Fibroblast of villous mesenchyme (primary cell): ENCODE measurements around the gene HCST. TPM values are rescaled to one million over a fixed set of nuclear protein-coding genes. Genes with fewer than 3 reads are reported as not detected.
A peak's percentile ranks its signal among the peaks of the same experiment; 100 is the strongest.

Experiments used
- DNase-seq: peaks from one replicate; pipeline ENCODE4 v3.0.0-alpha.2; 2010; ENCODE audit warnings: low read depth
- H3K4me3 ChIP-seq: 2 replicates; pipeline ENCODE4 v1.5.1; 2011; ENCODE audit warnings: low read depth, mild to moderate bottlenecking, low read length
- CTCF ChIP-seq: IDR thresholded peaks from 2 replicates; pipeline ENCODE4 v1.5.1; 2012; ENCODE audit warnings: low read depth, mild to moderate bottlenecking, low read length; ENCODE audit not compliant: insufficient read depth
- total RNA-seq: library from RNA; depleted of rRNA; stranded (reverse); fragments of >200 nt; gene quantifications from 2 replicates; pipeline ENCODE4 v1.2.3, GENCODE V29; 2012

HCST gene, protein sequence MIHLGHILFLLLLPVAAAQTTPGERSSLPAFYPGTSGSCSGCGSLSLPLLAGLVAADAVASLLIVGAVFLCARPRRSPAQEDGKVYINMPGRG
- total RNA-seq = 0.43 and 0.64 TPM in 2 replicates

GRCh38 chr19:35901854-35902661, at the start of gene HCST:
Gene HCST, plus strand, starts transcription at chr19:35902529. Its CDS starts 65 bp downstream, at chr19:35902594.
- TF ChIP-seq CTCF = no peak
- H3K4me3 ChIP-seq = peak within 1 kb of the TSS; percentile 10
- DNase-seq = no peak

DNA sequence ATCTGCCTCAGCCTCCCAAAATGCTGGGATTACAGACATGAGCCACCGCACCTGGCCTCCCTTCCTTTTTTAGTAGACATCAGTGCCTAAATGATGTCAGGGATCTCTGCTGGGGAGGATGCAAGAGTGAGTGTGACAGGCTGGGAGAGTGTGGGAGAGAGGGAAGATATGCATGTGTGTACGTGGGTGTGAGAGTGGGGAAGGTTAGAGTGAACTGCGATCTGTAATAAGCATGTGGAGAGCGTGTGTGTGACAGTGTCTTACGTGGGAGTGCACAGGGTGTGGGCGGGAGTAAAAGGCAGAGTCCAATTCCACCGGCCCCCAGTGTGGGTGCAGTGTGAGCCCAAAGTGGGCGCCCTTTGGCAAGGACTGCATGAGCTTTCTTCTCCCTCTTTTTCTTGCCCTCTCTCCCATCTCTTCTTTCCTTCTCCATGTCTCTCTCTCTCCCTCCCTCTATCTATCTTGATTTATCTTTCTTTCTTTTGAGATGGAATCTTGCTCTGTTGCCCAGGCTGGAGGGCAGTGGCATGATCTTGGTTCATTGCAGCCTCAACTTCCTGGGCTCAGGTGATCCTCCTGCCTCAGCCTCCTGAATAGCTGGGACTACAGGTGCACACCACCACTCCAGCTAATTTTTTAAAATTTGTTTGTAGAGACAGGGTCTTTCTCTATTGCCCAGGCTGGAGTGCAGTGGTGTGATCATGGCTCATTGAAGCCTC, 49.1 kb upstream of the HCST start:
- TF ChIP-seq CTCF = no peak
- no peak overlapping the region for H3K4me3 ChIP-seq
- no peak for DNase-seq

DNA sequence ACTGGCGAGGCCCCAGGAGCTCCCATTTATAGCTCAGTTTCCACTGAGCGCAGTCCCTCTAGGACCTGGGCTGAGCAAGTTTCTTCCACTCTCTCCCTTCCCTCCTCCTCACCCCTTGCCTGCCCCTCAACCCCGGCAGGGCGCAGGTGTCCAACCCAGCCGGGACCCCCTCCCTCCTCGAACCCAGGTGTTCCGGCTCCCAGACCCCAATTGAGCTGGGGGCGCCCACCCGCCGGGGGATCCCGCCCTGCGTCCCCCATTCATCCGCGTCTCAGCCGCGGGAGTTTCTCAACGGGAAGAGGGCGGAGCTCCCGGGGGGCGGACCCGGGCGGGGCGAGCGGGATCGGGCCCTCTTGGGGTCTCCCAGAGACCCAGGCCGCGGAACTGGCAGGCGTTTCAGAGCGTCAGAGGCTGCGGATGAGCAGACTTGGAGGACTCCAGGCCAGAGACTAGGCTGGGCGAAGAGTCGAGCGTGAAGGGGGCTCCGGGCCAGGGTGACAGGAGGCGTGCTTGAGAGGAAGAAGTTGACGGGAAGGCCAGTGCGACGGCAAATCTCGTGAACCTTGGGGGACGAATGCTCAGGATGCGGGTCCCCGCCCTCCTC, 45.7 kb upstream of the HCST start, which contains the start of gene KIRREL2:
Gene KIRREL2 (plus strand): TSS at position 366 of the 604 bp plus-strand sequence. CDS start 209 bp downstream, at position 575.
- peak within 1 kb of the TSS; percentile 56 for H3K4me3 ChIP-seq
- no peak for TF ChIP-seq CTCF
- no peak for DNase-seq

- no peak for TF ChIP-seq CTCF
- H3K4me3 ChIP-seq = no peak overlapping the region
- DNase-seq = no peak
These were observed 44.0 kb upstream of the HCST start for GRCh38 chr19:35858311-35858710.

- no peak for TF ChIP-seq CTCF
- DNase-seq = no peak
- H3K4me3 ChIP-seq = no peak overlapping the region
These were observed 42.9 kb upstream of the HCST start for GRCh38 chr19:35859414-35859813.

DNA sequence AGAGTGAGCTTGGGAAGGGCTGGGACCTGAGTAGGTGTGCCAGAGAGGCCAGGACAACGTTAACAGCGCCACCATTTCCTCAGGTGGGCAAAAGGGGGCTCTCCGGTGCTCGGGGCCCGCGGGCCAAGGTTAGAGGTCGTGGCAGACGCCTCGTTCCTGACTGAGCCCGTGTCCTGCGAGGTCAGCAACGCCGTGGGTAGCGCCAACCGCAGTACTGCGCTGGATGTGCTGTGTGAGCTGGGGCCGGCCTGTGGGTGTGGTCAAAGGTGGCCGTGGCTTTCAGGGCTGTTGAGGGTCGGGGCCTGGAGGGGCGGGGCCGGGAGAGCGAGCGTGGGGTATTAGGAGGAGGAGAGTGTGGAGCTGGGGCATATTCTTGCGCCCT, 41.9 kb upstream of the HCST start:
- no peak for DNase-seq
- no peak overlapping the region for H3K4me3 ChIP-seq
- no peak for TF ChIP-seq CTCF
